Activated CD8-positive, alpha-beta memory T cell treated with anti-CD3 and anti-CD28 coated beads for 4 hours (primary cell): Measurements from ENCODE around the gene LTBP1.
"Not testable (repeated sequence)": the region's sequence is repeated elsewhere in the genome, so short reads cannot be mapped to it uniquely, and the experiment has no call there.

Experiments
- DNase-seq, 2 donors: peaks; one replicate each; pipeline ENCODE4 v3.0.0-alpha.2; 2020; ENCODE audit warnings: low read depth in 2 of 2

The LTBP1 gene

DNA sequence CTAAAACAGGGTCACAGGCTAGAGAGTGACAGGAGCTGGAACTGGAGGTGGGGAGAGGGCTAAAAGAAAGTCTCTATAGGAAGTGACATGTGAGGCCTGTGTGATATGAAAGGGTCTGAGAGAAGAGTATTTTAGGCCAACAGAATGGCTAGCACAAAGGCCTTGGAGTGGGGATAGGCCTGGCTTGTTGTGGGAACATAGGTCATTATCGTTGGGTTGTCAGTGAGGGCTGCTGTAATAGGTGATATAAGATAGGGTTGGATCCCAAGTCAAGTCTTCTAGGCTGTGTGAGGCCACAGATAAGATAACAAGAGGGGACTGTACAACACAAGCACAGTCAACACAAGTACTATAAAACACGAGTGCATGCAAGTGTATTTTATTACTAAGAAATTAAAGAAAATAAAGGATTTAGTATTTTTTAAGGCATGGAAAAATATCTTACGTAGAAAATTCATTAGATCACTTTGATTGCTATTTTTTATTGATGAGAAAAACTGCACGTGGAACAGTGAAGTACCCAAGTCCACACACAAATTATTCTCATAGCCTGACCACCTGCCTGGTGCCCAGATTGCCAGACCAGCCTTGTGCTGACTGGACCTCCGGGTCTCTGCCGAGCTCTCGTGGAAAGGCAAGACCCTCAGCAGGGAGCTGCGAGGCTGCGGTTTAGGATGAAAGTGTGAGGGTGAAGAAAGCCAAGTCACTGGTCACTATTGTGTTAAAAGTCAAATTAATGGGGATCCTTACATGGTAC is 14.1 kb downstream of the LTBP1 start:
- DNase-seq, result no peak

DNA sequence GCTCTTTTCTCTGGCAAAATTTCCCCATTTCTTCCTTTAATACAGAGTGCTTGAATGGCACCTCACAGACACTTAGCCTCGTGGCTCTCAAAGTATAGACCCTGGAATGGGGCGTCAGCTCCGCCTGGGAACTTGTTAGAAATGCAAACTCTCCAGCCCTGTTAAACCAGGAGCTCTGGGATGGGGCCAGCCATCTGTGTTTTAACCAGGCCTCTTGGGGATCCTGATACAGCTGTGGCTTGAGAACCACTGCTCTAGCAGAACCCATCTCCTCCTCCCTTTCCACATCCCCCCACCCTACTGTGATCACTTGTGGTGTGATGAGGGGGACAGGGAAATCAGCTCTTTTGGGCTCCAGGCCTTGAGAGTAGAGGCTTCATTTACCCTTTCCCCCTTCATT is 15.9 kb downstream of the LTBP1 start:
- DNase-seq, result no peak

DNA sequence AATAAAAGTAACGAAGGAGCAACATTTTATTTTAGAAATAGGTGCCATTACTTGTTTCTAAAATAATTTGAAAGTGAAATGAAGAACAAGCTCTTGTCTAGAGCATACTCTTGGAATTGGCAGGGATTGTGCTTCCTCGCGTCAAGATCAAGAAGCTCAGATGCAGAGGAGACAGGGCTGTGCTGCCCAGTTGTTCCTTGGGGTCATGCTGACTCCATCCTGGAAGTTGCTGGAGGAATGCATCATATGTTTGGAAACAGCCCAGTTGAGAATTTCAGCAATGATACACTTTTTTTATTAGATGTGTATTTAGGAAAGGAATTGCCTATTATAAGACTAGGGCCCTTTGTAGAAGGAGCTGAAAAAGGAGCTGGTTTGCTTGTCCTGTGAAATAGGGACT is 17.2 kb downstream of the LTBP1 start:
- DNase-seq, result no peak

DNA sequence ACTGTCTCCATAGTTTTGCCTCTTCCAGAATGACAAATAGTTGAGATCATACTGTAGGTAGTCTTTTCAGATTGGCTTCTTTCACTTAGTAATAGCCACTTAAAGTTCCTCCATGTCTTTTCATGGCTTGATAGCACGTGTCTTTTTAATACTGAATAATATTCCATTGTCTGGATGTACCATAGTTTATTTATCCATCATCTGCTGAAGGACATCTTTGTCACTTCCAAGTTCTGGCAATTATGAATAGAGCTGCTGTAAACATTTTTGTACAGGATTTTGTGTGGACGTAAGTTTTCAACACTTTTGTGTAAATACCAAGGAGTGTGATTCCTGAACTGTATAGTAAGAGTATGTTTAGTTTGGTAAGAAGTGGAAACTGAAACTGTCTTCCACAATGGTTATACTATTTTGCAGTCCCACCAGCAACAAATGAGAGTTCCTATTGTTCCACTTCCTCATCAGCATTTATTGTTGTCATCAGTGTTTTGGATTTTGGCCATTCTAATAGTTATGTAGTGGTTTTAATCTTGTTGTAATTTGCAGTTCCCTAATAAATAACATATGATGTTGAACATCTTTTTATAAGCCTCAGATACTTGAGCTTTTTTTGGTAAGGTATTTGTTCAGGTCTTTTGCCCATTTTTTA is 18.9 kb downstream of the LTBP1 start:
- no peak for DNase-seq

DNA sequence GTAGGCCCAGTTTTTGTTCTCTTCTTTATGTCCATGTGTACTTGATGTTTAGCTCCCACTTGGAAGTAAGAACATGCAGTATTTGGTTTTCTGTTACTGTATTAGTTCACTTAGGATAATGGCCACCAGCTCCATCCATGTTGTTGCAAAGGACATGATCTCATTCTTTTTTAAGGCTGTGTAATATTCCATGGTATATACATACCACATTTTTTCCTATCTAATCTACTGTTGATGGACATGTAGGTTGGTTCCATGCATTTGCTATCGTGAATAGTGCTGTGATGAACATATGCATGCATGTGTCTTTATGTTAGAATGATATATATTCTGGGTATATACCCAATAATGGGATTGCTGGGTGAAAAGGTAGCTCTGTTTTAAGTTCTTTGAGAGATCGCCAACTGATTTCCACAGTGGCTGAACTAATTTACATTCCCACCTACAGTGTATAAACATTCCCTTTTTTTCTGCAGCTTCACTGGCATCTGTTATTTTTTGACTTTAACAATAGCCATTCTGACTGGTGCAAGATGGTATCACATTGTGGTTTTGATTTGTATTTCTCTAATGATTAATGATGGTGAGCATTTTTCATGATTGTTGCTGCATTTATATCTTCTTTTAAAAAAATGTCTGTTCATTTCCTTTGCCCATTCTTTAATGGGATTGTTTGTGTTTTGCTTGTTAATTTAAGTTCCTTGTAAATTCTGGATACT is 22.9 kb downstream of the LTBP1 start:
- no peak for DNase-seq

DNA sequence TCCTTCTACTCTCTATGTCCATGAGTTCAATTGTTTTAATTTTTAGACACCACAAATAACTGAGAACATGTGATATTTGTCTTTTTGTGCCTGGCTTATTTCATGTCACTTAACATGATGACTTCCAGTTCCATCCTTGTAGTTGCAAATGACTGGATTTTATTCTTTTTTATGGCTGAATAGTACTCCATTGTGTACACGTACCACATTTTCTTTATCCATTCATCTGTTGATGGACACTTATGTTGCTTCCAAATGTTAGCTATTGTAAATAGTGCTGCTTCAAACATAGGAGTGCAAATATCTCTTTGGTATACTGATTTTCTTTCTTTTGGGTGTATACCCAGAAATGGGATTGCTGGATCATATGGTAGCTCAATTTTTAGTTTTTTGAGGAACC is 27.0 kb downstream of the LTBP1 start:
- not testable (repeated sequence) for DNase-seq

DNA sequence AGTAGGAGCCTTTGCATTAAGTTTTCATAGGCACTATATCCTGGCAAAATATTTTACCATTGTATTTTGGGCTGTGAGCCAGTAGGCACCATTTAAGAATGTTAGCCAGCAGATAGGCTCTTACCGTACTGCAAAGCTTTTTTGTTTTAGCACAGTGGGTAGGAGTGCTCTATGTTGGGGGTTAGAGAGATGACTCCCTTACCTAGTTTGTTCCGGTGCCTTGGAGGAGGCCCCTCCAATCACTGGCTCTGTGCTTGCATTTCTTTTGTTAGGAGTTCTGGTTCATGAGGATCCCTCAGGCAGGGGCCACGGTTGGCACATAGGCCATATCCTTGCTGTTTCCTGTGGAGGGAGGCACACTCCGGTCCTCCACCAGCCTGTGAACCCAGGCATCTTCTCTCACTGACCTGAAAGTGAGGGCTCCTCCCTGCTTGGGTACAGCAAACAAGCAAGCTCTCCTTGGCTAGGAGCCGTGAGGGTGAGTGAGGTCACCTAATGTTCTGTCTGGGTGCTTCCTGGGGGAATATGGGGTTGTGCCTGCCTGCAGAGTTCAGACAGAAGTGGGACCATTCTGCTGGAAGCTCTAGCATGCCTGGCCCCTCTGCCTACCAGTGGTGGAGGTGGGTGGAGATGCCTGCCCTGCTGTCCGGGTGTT is 29.8 kb downstream of the LTBP1 start:
- no peak for DNase-seq

DNA sequence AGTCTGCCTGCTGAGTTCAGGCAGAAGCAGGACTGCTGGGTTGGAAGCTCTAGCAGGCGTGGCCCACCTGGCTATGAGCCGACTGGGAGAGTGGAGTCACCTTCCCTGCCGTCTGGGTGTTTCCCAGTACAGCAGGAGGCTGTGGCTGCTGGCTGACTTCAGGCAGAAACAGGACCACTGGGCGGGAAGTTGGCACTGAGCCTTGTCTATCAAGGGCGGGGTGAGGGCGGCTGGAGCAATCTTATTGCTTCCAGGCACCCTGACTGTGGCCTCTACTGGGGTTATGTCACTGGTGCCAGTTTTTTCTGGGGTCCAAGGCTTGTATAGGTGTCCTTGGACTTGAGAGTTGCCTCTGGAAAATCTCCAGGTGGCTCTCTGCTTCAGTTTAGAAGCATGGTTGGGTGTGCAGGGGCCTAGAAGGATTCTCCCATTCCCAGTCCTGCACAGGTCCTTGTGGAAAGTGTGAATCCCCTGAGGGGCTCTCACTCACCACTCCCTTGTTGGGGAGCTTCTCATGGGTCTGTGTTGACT is 30.5 kb downstream of the LTBP1 start:
- no peak for DNase-seq

DNA sequence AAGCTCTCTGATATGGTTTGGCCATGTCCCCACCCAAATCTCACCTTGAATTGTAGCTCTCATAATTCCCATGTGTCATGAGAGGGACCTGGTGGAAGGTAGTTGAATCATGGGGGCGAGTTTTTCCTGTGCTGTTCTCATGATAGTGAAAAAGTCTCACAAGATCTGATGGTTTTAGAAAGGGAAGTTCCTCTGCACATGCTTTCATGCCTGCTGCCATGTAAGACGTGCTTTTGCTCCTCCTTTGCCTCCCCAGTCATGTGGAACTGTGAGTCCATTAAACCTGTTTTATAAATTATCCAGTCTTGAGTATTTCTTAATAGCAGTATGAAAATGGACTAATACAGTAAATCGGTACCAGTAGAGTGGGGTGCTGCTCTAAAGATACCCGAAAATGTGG is 34.9 kb downstream of the LTBP1 start:
- no peak for DNase-seq

DNA sequence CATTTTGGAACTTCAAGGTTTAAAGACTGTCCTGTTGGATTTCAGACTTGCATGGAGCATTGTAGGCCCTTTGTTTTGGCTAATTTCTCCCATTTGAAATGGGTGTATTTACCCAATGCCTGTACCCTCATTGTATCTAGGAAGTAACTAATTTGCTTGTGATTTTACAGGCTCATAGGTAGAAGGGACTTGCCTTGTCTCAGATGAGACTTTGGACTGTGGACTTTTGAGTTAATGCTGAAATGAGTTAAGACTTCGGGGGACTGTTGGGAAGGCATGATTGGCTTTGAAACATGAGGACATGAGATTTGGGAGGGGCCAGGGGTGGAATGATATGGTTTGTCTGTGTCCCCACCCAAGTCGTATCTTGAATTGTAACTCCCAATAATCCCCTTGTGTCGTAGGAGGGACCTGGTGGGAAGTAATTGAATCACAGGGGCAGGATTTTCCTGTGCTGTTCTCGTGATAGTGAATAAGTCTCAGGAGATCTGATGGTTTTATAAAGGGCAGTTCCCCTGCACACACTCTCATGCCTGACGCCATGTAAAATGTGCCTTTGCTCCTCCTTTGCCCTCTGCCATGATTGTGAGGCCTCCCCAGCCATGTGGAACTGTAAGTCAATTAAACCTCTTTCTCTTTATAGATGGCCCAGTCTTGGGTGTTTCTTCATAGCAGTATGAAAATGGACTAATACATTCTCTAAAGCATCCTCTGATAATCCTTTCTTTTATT is 36.6 kb downstream of the LTBP1 start:
- DNase-seq, result not testable (repeated sequence)

DNA sequence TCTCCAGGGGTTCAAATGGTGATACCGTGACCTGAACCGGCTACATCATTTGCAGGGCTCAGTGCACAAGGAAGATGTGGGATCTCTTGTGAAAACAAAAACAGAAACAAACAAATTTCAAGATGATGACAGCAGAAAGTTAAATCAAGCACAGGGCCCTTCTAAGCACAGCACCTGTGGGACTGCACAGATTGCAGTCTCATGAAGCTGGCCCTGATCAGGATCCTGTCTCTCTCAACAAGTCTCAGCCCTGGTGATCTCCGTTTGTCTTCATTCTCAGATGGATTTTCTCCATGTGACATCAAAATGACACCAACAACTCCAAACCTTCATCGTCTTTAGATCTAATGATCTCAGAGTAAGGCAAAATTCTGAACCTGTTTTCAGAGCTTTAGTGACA is 39.7 kb downstream of the LTBP1 start:
- DNase-seq, result no peak

DNA sequence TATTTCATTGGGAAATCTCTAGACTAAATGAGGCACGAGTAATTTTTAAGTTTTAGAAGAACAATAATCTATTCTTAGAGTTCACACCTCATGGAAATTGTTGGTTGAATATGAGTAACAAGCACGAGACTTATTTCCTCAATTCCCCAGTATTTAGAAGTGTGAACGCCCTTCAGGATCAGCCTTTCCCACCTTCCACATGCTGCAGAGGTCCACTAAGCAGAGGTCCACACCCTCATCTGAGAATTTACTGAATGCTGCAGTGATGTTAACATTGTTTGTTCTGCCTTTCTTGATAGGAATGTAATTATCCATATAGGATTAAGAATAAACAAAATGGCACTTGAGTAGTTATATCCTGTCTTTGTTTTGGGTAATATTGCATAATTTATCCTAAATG is 41.8 kb downstream of the LTBP1 start:
- DNase-seq, result no peak

DNA sequence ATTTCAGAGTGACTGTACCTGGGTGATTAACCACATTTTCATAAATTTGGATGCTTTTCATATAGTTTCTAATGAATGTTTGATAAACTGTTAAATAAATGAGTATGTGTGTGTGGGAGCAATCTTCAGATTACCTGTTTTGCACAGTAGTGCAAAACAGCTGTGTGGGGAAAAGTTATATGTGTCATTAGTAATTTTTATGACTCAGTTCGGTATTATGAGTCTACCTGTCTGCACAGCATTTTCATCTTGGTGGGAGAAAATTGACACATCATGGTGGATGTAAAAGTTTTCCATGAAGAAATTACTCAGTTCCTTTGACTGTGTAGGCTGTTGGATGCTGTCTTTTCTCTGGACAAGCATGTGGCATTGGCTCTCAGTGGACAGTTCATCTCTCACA is 43.8 kb downstream of the LTBP1 start:
- DNase-seq, result no peak

DNA sequence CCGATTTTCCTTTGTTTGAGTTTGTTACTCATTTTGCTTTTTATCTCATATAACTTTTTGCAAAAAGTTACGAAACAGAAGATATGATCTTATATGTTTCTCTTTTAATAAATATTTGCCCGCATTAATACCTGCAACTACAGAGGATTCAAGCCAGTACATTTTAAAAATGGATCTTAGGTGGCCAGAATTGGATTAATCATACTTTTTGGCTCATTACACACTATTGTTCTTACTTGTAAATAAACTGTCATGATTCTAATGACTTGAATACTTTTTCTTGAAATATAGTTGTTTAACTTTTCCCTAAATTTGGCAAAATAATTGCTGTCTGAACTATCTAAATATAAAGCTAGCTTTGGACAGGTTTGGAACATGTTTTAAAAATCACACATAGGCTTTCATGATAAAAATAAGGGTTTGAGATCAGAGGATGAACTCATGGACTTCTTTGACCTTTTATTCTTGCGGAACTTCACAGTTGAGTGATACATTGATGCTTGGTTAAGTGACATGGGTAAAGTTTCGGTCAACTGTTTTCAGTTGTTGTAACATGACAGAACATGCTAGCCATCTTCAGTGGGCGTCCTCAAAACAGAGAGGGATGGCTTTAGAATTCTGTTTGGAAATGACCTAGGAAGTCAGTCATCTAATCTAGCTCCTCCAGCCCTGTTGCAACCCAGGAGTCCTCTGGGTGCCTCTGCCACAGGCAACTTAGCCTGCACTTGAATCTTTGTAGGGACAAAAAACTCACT is 44.5 kb downstream of the LTBP1 start:
- DNase-seq, result no peak

DNA sequence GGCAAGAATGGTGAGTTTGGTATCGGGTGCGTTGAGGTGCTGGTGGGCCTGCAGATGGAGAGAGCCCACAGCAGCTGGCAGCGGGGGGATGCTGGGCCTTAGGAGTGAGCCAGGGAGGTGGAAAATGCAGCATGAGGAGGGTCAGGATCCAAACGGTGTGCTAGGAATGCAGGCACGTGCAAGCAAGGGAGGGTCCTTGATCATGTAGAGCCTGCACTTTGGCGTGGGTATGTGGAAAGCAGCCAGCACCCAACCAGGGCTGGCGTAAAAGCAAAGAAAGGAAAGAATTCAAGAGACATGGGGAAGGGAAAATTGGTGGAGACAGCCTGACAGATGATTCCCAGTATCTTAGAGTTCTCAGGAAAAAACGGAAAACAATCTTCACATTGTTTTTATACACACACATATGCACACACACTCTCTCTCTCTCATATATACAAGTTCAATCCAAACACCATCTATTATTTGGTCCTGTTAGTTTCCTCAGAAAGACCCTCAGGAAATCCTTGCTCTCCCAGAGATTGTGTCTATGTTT is 46.3 kb downstream of the LTBP1 start:
- no peak for DNase-seq

DNA sequence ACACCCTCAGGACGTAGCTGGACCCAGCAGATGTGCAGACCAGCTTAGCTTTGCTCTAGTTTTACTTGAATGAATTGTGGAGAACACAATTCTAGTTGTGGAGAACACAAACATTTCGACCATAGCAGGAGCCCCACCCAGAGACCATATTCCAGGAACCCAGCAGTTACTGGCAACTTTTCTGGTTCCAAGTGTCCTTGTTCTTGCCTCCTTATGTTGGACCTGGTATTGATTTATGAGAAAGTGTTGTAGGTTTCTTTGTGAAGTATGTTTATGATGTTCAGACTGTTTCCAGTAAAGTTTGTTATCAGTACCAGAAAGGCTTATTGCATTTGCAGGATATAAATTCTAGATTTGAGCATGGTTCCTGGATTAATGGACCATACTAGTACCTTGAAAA is 51.0 kb downstream of the LTBP1 start:
- no peak for DNase-seq

DNA sequence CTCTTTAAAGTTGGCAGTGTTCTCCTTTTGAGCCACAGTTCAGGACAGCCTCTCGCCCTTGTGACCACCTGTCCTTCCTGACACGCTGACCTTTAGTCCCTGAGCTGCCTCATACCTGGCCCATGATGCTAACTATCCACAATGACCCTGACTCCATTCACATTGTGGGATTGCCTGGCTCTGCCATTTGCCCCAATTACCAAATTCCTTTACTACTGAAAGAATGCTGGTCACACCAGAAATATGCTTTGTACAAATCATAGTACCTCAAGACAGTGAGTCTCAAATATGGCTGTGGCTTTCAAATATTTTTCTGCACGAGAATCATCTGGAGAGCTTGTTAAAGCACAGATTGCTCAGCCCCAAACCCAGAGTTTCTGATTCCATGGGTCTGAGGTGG is 54.2 kb downstream of the LTBP1 start:
- DNase-seq, result no peak

DNA sequence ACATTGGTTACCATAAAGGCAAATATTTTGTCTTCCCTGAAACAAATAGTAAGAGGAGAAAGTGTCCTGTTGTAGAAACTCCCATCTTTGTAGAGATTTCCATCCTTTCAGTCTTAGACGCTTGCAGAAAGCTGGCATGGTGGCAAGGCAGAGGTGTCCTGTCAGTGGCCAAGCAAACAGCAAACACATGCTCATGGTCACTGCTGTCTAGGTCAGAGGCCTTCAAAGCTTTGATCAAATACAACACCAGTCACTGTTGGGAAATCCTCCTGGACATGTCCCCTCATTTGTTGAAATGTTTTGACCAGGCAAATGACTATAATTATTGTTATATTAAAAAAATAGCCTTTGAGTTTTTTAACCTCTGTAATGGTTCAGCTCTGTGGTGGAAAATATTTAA is 55.1 kb downstream of the LTBP1 start:
- no peak for DNase-seq

DNA sequence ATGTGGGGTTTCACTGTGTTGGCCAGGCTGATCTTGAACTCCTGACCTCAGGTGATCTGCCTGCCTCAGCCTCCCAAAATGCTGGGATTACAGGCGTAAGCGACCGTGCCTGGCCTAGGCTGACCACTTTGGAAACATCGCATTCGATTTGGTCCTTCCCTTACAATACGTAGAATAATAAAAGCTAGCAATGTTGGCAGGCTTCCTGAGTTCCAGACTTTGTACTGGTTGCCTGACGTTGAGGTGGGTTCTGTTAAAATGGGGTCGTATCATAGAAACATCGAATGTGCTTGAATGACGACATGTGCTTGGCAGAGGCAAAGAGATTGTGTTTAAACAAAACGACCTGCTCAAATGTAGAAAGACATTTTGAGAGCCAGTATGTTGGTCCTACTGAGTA is 56.1 kb downstream of the LTBP1 start:
- no peak for DNase-seq

DNA sequence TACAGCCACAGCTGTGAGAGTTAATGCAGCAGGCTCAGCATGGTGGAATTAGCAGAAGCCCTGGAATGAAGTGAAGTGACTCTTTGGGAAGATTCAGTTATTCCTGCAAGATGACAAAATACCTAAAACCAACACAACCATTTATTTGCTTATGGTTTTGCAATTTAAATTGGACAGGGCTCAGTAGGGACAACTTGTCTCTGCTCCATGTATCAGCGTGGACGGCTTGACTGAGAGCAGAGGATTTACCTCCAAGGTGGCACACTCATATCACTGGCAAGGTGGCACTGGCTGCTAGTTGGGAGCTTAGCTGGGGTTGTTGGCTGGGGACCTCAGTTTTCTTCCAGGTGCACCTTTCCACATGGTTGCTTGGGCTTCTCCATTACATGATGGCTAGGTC is 58.3 kb downstream of the LTBP1 start:
- no peak for DNase-seq

DNA sequence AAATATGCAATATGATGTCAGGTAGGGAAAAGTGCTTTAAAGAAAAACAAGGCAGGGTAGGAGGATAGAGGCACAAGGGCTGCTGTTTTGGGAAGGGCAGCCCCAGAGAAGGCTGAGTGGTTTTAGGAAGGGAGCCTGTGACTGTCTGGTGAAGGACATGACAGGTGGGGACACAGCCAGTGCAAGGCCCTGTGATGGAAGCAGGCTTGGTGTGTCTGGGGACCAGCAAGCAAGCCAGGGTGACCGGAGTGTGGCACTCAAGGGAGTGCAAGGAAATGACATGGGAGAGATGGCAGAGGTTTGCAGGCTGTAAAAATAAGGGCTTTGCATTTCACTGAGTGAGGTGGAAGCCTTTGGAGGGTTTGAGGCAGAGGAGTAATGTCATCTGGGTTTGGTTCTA is 62.0 kb downstream of the LTBP1 start:
- no peak for DNase-seq
